A673 (cell line): Measurements from ENCODE around the gene MYO1D.

Experiments
- EZH2 ChIP-seq: fragments of 200-600 bp; sonication (generic); IDR thresholded peaks from 2 replicates; pipeline ENCODE4 v1.6.1; 2017; ENCODE audit warnings: borderline replicate concordance, low read depth, mild to moderate bottlenecking, mixed read lengths, antibody characterized with exemption, low read length; ENCODE audit not compliant: poor library complexity, severe bottlenecking
- TF ChIP-seq, protein P1 (sequence below): fragments of 300-800, 200-600 bp; sonication (generic); conservative IDR thresholded peaks from 2 replicates; pipeline ENCODE4 v1.5.1; 2017; ENCODE audit warnings: low read depth, mild to moderate bottlenecking, antibody characterized with exemption, low read length, moderate library complexity, mixed read lengths

DNA sequence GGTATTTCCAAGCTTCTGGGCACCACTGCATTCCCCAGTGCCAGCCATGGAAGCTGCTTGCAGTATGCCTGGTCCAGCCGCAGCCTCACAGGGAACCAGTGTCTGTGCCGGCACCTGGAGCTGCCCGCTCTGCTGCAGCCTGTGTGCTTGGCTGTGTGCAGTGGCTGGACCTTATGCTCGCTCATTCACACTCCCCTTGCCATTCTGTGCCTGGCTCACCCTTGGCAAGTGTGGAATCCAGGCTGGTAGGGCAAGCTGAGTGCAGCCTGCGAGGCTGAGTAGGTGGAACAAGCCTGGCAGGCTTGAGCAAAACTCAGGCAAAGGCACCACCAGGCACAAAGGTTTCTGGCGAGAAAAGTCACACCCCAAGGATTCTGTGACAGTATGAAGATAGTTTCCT, 144.0 kb downstream of the MYO1D start:
- TF ChIP-seq, protein P1, sequence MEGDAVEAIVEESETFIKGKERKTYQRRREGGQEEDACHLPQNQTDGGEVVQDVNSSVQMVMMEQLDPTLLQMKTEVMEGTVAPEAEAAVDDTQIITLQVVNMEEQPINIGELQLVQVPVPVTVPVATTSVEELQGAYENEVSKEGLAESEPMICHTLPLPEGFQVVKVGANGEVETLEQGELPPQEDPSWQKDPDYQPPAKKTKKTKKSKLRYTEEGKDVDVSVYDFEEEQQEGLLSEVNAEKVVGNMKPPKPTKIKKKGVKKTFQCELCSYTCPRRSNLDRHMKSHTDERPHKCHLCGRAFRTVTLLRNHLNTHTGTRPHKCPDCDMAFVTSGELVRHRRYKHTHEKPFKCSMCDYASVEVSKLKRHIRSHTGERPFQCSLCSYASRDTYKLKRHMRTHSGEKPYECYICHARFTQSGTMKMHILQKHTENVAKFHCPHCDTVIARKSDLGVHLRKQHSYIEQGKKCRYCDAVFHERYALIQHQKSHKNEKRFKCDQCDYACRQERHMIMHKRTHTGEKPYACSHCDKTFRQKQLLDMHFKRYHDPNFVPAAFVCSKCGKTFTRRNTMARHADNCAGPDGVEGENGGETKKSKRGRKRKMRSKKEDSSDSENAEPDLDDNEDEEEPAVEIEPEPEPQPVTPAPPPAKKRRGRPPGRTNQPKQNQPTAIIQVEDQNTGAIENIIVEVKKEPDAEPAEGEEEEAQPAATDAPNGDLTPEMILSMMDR = no peak
- no peak for TF ChIP-seq EZH2
